ENCODE results near the gene SMAD4.

SMAD4 gene

GRCh38 chr18:51029694-51030536, at the start of gene SMAD4:
SMAD4 (plus strand) TSS chr18:51030213; CDS start chr18:51047047, 16,834 bp downstream.
- peak within 1 kb of the TSS; percentile 98 for H3K27ac ChIP-seq
- TF ChIP-seq CTCF (conservative IDR thresholded peaks at IDR 0.05) = no peak

- no peak for TF ChIP-seq CTCF (conservative IDR thresholded peaks at IDR 0.05)
- peak overlapping the region; percentile 93 for H3K27ac ChIP-seq
Measured at GRCh38 chr18:50981381-50981780, 48.6 kb upstream of the SMAD4 start.

- H3K27ac ChIP-seq = peak overlapping the region; percentile 93
- no peak for TF ChIP-seq CTCF (conservative IDR thresholded peaks at IDR 0.05)
Measured at GRCh38 chr18:50982086-50982801, 47.8 kb upstream of the SMAD4 start.

GRCh38 chr18:50982802-50983179, 47.2 kb upstream of the SMAD4 start:
- TF ChIP-seq CTCF (conservative IDR thresholded peaks at IDR 0.05) = peak; percentile 26
- H3K27ac ChIP-seq = peak overlapping the region; percentile 93

- H3K27ac ChIP-seq = no peak overlapping the region
- TF ChIP-seq CTCF (conservative IDR thresholded peaks at IDR 0.05) = no peak
Measured at GRCh38 chr18:50986360-50987087, 43.5 kb upstream of the SMAD4 start.

- no peak overlapping the region for H3K27ac ChIP-seq
- no peak for TF ChIP-seq CTCF (conservative IDR thresholded peaks at IDR 0.05)
Measured at GRCh38 chr18:50987261-50987660, 42.8 kb upstream of the SMAD4 start.

GRCh38 chr18:50989711-50990110, 40.3 kb upstream of the SMAD4 start:
- no peak overlapping the region for H3K27ac ChIP-seq
- TF ChIP-seq CTCF (conservative IDR thresholded peaks at IDR 0.05) = no peak

Measured in VCaP (cell line).